Chondrocyte (in vitro differentiated cells): Measurements from ENCODE around the gene DNAH14. TPM values are rescaled to one million over a fixed set of nuclear protein-coding genes. Genes with fewer than 3 reads are reported as not detected.
A peak's percentile ranks its signal among the peaks of the same experiment; 100 is the strongest.

Experiments
- DNase-seq: peaks from one replicate; pipeline ENCODE4 v3.0.0; 2021; ENCODE audit warnings: mixed read lengths, low spot score
- H3K27ac Mint-ChIP-seq: one replicate; pipeline ENCODE4 v1.8.0; 2021; ENCODE audit warnings: mild to moderate bottlenecking, moderate library complexity, mixed read lengths; ENCODE audit not compliant: unreplicated experiment
- H3K27me3 Mint-ChIP-seq: 2 replicates; pipeline ENCODE4 v1.8.0; 2021; ENCODE audit warnings: low read depth, mixed read lengths
- H3K36me3 Mint-ChIP-seq: 2 replicates; pipeline ENCODE4 v1.8.0; 2021; ENCODE audit warnings: low read depth, mixed read lengths
- H3K4me1 Mint-ChIP-seq: 2 replicates; pipeline ENCODE4 v1.8.0; 2021; ENCODE audit warnings: low read depth, mild to moderate bottlenecking, mixed read lengths
- H3K4me3 Mint-ChIP-seq: one replicate; pipeline ENCODE4 v1.8.0; 2021; ENCODE audit warnings: mild to moderate bottlenecking, moderate library complexity, mixed read lengths; ENCODE audit not compliant: unreplicated experiment
- H3K9me3 Mint-ChIP-seq: 2 replicates; pipeline ENCODE4 v1.8.0; 2021; ENCODE audit warnings: low read depth, mixed read lengths
- total RNA-seq: library from RNA; stranded (reverse); gene quantifications from 3 replicates; pipeline ENCODE4 v1.2.1, GENCODE V29; 2021
- TF ChIP-seq, protein P1 (sequence below): fragments of 200-600 bp; sonication (generic); IDR thresholded peaks from 2 replicates; pipeline ENCODE4 v1.5.0; 2021; ENCODE audit warnings: antibody characterized with exemption, mild to moderate bottlenecking, moderate library complexity

The DNAH14 gene
- total RNA-seq, 1 donor from 2014 or later = 16.0 TPM

DNA sequence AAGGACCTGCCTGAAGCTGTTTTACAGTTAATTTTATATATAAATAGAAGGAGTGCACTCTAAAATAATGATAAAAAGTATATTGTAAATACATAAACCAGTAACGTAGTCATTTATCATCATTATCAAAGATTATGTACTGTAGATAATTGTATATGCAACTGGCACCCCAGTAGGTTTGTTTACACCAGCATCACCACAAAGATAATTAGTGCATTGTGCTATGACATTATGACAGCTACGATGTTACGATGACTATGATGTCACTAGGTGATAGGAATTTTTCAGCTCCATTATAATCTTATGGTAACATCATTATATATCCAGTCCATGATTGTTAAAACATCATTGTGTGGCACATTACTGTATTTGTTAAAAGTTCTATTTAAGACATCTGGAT lies 313.1 kb downstream of the DNAH14 start:
- Mint-ChIP-seq H3K4me3 (no peak overlapping the region), H3K27ac (no peak overlapping the region), H3K4me1 (no peaks in the 10 kb centered on the region), H3K27me3 (no peaks in the 10 kb centered on the region), H3K9me3 (peaks cover 28% of the 10 kb centered on the region), H3K36me3 (peaks cover 6% of the 10 kb centered on the region)
- DNase-seq = no peak
- TF ChIP-seq, protein P1, sequence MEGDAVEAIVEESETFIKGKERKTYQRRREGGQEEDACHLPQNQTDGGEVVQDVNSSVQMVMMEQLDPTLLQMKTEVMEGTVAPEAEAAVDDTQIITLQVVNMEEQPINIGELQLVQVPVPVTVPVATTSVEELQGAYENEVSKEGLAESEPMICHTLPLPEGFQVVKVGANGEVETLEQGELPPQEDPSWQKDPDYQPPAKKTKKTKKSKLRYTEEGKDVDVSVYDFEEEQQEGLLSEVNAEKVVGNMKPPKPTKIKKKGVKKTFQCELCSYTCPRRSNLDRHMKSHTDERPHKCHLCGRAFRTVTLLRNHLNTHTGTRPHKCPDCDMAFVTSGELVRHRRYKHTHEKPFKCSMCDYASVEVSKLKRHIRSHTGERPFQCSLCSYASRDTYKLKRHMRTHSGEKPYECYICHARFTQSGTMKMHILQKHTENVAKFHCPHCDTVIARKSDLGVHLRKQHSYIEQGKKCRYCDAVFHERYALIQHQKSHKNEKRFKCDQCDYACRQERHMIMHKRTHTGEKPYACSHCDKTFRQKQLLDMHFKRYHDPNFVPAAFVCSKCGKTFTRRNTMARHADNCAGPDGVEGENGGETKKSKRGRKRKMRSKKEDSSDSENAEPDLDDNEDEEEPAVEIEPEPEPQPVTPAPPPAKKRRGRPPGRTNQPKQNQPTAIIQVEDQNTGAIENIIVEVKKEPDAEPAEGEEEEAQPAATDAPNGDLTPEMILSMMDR = no peak

DNA sequence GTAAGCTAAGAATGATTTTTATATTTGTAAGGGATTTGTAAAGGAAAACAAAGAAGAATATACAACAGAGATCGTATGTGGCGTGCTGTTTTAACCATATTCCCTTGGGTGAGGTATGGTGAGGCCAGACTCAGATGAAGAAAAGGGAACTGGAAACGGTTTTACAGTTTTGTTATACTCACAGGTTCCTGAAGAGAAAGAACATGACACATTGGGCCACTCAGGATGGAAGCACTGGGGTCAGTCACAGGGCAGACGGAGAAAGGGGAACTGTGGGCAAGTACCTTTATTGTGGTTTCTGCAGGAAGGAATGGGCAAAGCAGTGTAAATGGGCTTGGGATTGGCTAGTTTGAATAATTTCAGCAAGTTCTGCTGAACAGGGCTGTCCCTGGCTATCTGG lies 321.0 kb downstream of the DNAH14 start:
- Mint-ChIP-seq H3K4me1 (no peaks in the 10 kb centered on the region), H3K36me3 (peaks cover 3% of the 10 kb centered on the region), H3K9me3 (peaks cover 13% of the 10 kb centered on the region)

DNA sequence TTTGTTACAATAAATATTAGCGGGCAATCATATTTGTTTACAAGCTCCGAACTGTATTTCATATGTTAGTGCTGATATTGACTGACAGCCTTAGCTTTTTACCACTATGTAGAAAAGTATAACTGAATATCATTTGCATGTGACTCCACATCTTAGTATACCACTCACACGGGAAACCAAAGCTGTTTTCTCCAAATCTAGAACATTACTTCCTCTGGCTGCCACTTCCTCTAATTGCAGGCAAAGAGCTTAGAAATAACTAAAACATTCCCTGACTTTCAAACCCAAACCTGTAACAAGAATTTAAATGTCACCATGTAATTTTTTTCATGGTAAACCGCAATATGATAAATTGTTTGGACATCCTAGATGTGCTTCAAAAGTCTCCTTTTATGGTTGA lies 323.7 kb downstream of the DNAH14 start:
- no peaks in the 10 kb centered on the region for H3K4me1 Mint-ChIP-seq
- peaks cover 5% of the 10 kb centered on the region for H3K9me3 Mint-ChIP-seq
- peaks cover 4% of the 10 kb centered on the region for H3K36me3 Mint-ChIP-seq
- no peaks in the 10 kb centered on the region for H3K27me3 Mint-ChIP-seq
- no peak overlapping the region for H3K27ac Mint-ChIP-seq
- no peak overlapping the region for H3K4me3 Mint-ChIP-seq
- TF ChIP-seq, protein P1 = peak; percentile 10
- DNase-seq = no peak

More for the DNA sequence above, 321.0 kb downstream of the DNAH14 start:
- Mint-ChIP-seq H3K27ac (no peak overlapping the region), H3K4me3 (no peak overlapping the region), H3K27me3 (no peaks in the 10 kb centered on the region)
- TF ChIP-seq, protein P1 = no peak
- no peak for DNase-seq

DNA sequence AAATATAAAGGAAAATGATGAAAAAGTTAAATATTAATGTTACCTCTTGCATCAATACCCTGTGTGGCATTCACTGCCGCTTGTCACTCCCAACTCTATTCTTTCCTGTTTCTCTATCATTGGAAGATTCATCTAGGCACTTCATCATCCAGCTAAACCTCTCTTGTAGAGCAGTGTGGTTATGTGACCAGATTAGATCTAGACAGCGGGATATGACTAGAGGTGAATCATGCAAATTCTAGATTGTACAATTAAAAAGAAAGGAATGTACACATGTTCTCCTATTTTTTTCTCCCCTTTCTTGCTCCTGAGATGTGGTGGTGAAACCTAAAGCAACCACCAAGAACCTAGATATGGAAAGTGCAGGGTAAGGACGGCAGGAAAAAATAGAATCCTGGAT lies 324.3 kb downstream of the DNAH14 start:
- Mint-ChIP-seq H3K4me1 (no peaks in the 10 kb centered on the region), H3K27me3 (no peaks in the 10 kb centered on the region), H3K4me3 (no peak overlapping the region), H3K9me3 (peaks cover 5% of the 10 kb centered on the region), H3K36me3 (peaks cover 4% of the 10 kb centered on the region), H3K27ac (no peak overlapping the region)
- TF ChIP-seq, protein P1 = no peak
- DNase-seq = no peak

DNA sequence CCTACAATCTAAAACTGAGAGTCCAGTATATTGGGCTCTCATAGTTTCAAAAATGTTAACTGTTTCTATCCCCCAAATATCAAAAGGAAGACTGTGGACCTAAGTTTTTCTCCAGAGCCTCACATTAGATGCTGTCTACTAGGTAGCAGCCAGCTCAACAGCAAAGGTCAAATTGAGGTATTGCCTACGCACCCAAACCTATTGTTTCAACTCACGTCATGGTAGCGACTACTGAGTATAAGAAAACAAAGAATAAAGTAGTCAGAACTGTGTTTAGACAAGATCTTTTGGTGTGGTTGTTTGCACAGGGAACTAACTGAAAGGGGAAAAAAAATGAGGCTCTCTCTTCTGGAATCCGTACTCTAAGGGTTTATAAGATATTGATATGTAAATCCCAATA lies 325.2 kb downstream of the DNAH14 start:
- Mint-ChIP-seq H3K4me3 (no peak overlapping the region), H3K27ac (no peak overlapping the region), H3K9me3 (peaks cover 5% of the 10 kb centered on the region), H3K36me3 (peaks cover 4% of the 10 kb centered on the region), H3K4me1 (no peaks in the 10 kb centered on the region), H3K27me3 (no peaks in the 10 kb centered on the region)
- DNase-seq = no peak
- TF ChIP-seq, protein P1 = no peak
